HepG2 (cell line): ENCODE measurements around the gene CREM.

ENCODE experiments used
- CTCF ChIP-seq: sonication (generic); formaldehyde crosslinking; IDR thresholded peaks from 2 replicates; pipeline ENCODE4 v1.5.0; 2020; ENCODE audit warnings: mild to moderate bottlenecking, missing genetic modification reagents, moderate library complexity
- KLF13 ChIP-seq: sonication (generic); formaldehyde crosslinking; IDR thresholded peaks from 2 replicates; pipeline ENCODE4 v1.4.0; 2020; ENCODE audit warnings: mild to moderate bottlenecking, missing genetic modification reagents
- MZF1 ChIP-seq: sonication (generic); formaldehyde crosslinking; IDR thresholded peaks from 2 replicates; pipeline ENCODE4 v1.8.1; 2023; ENCODE audit warnings: mild to moderate bottlenecking, missing genetic modification reagents, borderline replicate concordance
- NR2C2 ChIP-seq: sonication (generic); formaldehyde crosslinking; IDR thresholded peaks from 2 replicates; pipeline ENCODE4 v1.4.0; 2020; ENCODE audit warnings: missing genetic modification reagents, mild to moderate bottlenecking, moderate library complexity, borderline replicate concordance
- REST ChIP-seq, 2 experiments: IDR thresholded peaks; 2 replicates each; pipeline ENCODE4 v1.6.1; 2011 to 2012; ENCODE audit warnings: low read length in 2 of 2, borderline replicate concordance in 1 of 2, low read depth in 1 of 2, mild to moderate bottlenecking in 1 of 2, moderate library complexity in 1 of 2
- YY1 ChIP-seq: IDR thresholded peaks from 2 replicates; pipeline ENCODE4 v1.6.1; 2011; ENCODE audit warnings: low read length, low read depth, moderate library complexity, mild to moderate bottlenecking; ENCODE audit not compliant: insufficient read depth, insufficient replicate concordance
- ZNF33B ChIP-seq: sonication (generic); formaldehyde crosslinking; IDR thresholded peaks from 2 replicates; pipeline ENCODE4 v1.5.1; 2020; ENCODE audit warnings: mild to moderate bottlenecking, missing genetic modification reagents
- ZNF616 ChIP-seq: sonication (generic); formaldehyde crosslinking; IDR thresholded peaks from 2 replicates; pipeline ENCODE4 v1.5.0; 2020; ENCODE audit warnings: low read depth, mild to moderate bottlenecking, missing genetic modification reagents

- TF ChIP-seq MZF1 (CRISPR knock-in tag) (no peak), NR2C2 (CRISPR knock-in tag) (no peak), ZNF33B (CRISPR knock-in tag) (no peak), REST (IDR thresholded peaks at IDR 0.05; ENCODE audit: borderline replicate concordance in 1 of 2, low read depth in 1 of 2, low read length in 2 of 2) (no peak), KLF13 (CRISPR knock-in tag) (no peak), ZNF616 (CRISPR knock-in tag) (no peak), CTCF (no peak), YY1 (no peak)
Measured at GRCh38 chr10:35184527-35185171, 58.0 kb downstream of the CREM start.
